OCI-M2 (cell line): ENCODE data around the gene ADCK2.
"Not testable (repeated sequence)": the region's sequence is repeated elsewhere in the genome, so short reads cannot be mapped to it uniquely, and the experiment has no call there.

Source experiments
- DNase-seq: peaks from one replicate; lab custom pipeline; 2025; ENCODE audit not compliant: unreplicated experiment; lab: John Stamatoyannopoulos, UW

ADCK2 gene

GRCh38 chr7:140672382-140673062 lies at the start of gene ADCK2:
ADCK2 (plus strand) TSS chr7:140672945; CDS start chr7:140673331, 386 bp downstream.
- no peak for DNase-seq

GRCh38 chr7:140623980-140624379 lies 48.8 kb upstream of the ADCK2 start:
- DNase-seq, result no peak

- DNase-seq, result no peak
Measured at GRCh38 chr7:140624392-140625191, 48.2 kb upstream of the ADCK2 start.

- not testable (repeated sequence) for DNase-seq
Measured at GRCh38 chr7:140625192-140625558, 47.6 kb upstream of the ADCK2 start.

- DNase-seq, result no peak
Measured at GRCh38 chr7:140625908-140626868, 46.6 kb upstream of the ADCK2 start.

- DNase-seq, result no peak
Measured at GRCh38 chr7:140631021-140631420, 41.7 kb upstream of the ADCK2 start.

GRCh38 chr7:140631602-140632001 lies 41.1 kb upstream of the ADCK2 start:
- DNase-seq, result no peak

- no peak for DNase-seq
Measured at GRCh38 chr7:140635345-140635744, 37.4 kb upstream of the ADCK2 start.

- DNase-seq, result no peak
Measured at GRCh38 chr7:140635816-140636215, 36.9 kb upstream of the ADCK2 start.

- no peak for DNase-seq
Measured at GRCh38 chr7:140637400-140637799, 35.3 kb upstream of the ADCK2 start.

GRCh38 chr7:140638173-140638791 lies 34.5 kb upstream of the ADCK2 start:
- DNase-seq, result no peak

GRCh38 chr7:140639366-140640053 lies 33.2 kb upstream of the ADCK2 start:
- no peak for DNase-seq

GRCh38 chr7:140640060-140640637 lies 32.6 kb upstream of the ADCK2 start:
- no peak for DNase-seq

- no peak for DNase-seq
Measured at GRCh38 chr7:140640727-140641523, 31.8 kb upstream of the ADCK2 start, which contains the start of gene DENND2A. DENND2A (minus strand) TSS chr7:140640813; CDS start chr7:140602397, 38,416 bp downstream.

- no peak for DNase-seq
Measured at GRCh38 chr7:140641524-140642195, 31.1 kb upstream of the ADCK2 start.

GRCh38 chr7:140643416-140643815 lies 29.3 kb upstream of the ADCK2 start:
- no peak for DNase-seq

GRCh38 chr7:140644761-140645160 lies 28.0 kb upstream of the ADCK2 start:
- not testable (repeated sequence) for DNase-seq

GRCh38 chr7:140645166-140645900 lies 27.4 kb upstream of the ADCK2 start:
- no peak for DNase-seq
